Testis (tissue), 3 donors: ENCODE results near the gene CEP131. TPM values are rescaled to one million over a fixed set of nuclear protein-coding genes. Genes with fewer than 3 reads are reported as not detected.

ENCODE experiments used
- DNase-seq: peaks from one replicate; pipeline ENCODE4 v3.0.0-alpha.2; 2019
- H3K27ac ChIP-seq, 2 donors: fragments of 200-600 bp; sonication (generic); one replicate each; pipeline ENCODE4 v1.5.1; 2019
- H3K27me3 ChIP-seq: fragments of 200-600 bp; sonication (generic); one replicate; pipeline ENCODE4 v1.5.1; 2019
- H3K36me3 ChIP-seq: fragments of 200-600 bp; sonication (generic); one replicate; pipeline ENCODE4 v1.5.1; 2017; ENCODE audit warnings: low read depth; ENCODE audit errors: missing control alignments
- H3K4me1 ChIP-seq: fragments of 200-600 bp; sonication (generic); one replicate; pipeline ENCODE4 v1.5.1; 2019
- H3K4me3 ChIP-seq, 2 donors: fragments of 200-600 bp; sonication (generic); one replicate each; pipeline ENCODE4 v1.5.1; 2017 to 2019
- H3K9me3 ChIP-seq: fragments of 200-600 bp; sonication (generic); one replicate; pipeline ENCODE4 v1.5.1; 2017
- POLR2A ChIP-seq: fragments of 450-650 bp; IDR thresholded peaks from one replicate; pipeline ENCODE4 v1.6.1; 2017; ENCODE audit warnings: antibody characterized with exemption, mild to moderate bottlenecking, moderate library complexity
- WGBS, 2 donors: methylation state at CpG; one replicate each; pipeline ENCODE4 v1.1.5; 2018; 5-methylcytosine and 5-hydroxymethylcytosine counted together
- intact Hi-C: fragments of 100-400 bp; cut with DNase I; formaldehyde crosslinking; loops from one replicate; pipeline ENCODE4 v1.15.1; 2023; ENCODE audit warnings: low total_unique reads
- polyA plus RNA-seq: library from polyadenylated mRNA; stranded (reverse); fragments of 350-450 nt; fragmentation: Illumina TruSeq; extraction: RNeasy Lipid Tissue Mini Kit (QIAGEN cat#74804); gene quantifications from one replicate; pipeline ENCODE4 v1.2.3, GENCODE V29; 2014; ENCODE audit warnings: low read depth, low replicate concordance; ENCODE audit not compliant: insufficient read depth
- total RNA-seq, 2 donors: library from RNA; depleted of rRNA; stranded (reverse); fragments of >200 nt; gene quantifications; one replicate each; pipeline ENCODE4 v1.2.3, GENCODE V29; 2016
- TF ChIP-seq, protein P1 (sequence below), 3 experiments: fragments of 450-650 bp in 2 of 3; fragments of 200-600 bp in 1 of 3; sonication (generic) in 1 of 3; IDR thresholded peaks; one replicate each; pipeline ENCODE4 v1.5.1; 2016 to 2019; ENCODE audit warnings: antibody characterized with exemption in 3 of 3, mild to moderate bottlenecking in 2 of 3, moderate library complexity in 1 of 3

CEP131 gene
- total and polyA plus RNA-seq, 3 donors from 2014 or later: 28.9 to 48.7 (median 42.9) TPM

GRCh38 chr17:81192386-81193050 is 30.2 kb downstream of the CEP131 start:
- H3K4me1 ChIP-seq: no peaks in the 10 kb centered on the region
- no peak overlapping the region for H3K27ac ChIP-seq
- 88 to 100% methylated on average over 1 to 26 of the region's 34 CpGs for WGBS, 2 donors
- intact Hi-C loops: no loop called here
- H3K36me3 ChIP-seq: no peaks in the 10 kb centered on the region
- no peaks in the 10 kb centered on the region for H3K9me3 ChIP-seq
- no peak overlapping the region for H3K4me3 ChIP-seq
- no peaks in the 10 kb centered on the region for H3K27me3 ChIP-seq
- TF ChIP-seq POLR2A: no peak
- TF ChIP-seq, protein P1, sequence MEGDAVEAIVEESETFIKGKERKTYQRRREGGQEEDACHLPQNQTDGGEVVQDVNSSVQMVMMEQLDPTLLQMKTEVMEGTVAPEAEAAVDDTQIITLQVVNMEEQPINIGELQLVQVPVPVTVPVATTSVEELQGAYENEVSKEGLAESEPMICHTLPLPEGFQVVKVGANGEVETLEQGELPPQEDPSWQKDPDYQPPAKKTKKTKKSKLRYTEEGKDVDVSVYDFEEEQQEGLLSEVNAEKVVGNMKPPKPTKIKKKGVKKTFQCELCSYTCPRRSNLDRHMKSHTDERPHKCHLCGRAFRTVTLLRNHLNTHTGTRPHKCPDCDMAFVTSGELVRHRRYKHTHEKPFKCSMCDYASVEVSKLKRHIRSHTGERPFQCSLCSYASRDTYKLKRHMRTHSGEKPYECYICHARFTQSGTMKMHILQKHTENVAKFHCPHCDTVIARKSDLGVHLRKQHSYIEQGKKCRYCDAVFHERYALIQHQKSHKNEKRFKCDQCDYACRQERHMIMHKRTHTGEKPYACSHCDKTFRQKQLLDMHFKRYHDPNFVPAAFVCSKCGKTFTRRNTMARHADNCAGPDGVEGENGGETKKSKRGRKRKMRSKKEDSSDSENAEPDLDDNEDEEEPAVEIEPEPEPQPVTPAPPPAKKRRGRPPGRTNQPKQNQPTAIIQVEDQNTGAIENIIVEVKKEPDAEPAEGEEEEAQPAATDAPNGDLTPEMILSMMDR (IDR thresholded peaks at IDR 0.05): no peak
- DNase-seq: no peak

DNA sequence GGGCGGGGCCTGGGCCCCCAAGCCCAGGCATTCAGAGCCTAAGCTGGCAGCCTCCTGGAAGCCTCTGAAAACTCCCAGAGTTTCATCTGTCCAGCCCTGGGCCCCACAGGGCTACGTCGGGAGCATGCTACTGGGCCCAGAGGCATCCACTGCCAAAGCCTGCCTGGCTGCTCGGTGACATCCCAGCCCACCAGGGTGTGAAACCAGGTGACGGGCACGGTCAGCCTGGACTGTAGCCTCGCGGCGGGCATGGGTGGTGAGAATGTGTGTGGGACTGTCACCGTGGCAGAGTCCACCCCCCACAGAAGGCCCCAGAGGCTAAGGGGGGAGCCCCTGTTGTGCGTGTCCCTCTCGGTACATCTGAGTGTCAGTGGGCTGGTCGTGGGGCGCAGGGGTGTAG is 31.1 kb downstream of the CEP131 start:
- Histone ChIP-seq H3K36me3 (no peaks in the 10 kb centered on the region), H3K4me3 (no peak overlapping the region), H3K4me1 (no peaks in the 10 kb centered on the region), H3K9me3 (no peaks in the 10 kb centered on the region), H3K27ac (no peak overlapping the region), H3K27me3 (no peaks in the 10 kb centered on the region)
- 94 to 97% methylated on average over 8 to 13 of the region's 14 CpGs for WGBS, 2 donors
- TF ChIP-seq POLR2A: no peak
- TF ChIP-seq, protein P1 (IDR thresholded peaks at IDR 0.05): no peak
- intact Hi-C loops: no loop called here
- DNase-seq: no peak

- H3K27ac ChIP-seq: no peak overlapping the region
- H3K36me3 ChIP-seq: no peaks in the 10 kb centered on the region
- 87 to 91% methylated on average over 20 of the region's 20 CpGs for WGBS, 2 donors
- H3K4me3 ChIP-seq: no peak overlapping the region
- intact Hi-C loops: no loop called here
- no peaks in the 10 kb centered on the region for H3K27me3 ChIP-seq
- H3K4me1 ChIP-seq: no peaks in the 10 kb centered on the region
- H3K9me3 ChIP-seq: no peaks in the 10 kb centered on the region
- no peak for DNase-seq
- no peak for TF ChIP-seq POLR2A
- TF ChIP-seq, protein P1 (IDR thresholded peaks at IDR 0.05): no peak
Observed at GRCh38 chr17:81191116-81191515, 31.6 kb downstream of the CEP131 start.

- Histone ChIP-seq H3K9me3 (no peaks in the 10 kb centered on the region), H3K4me1 (no peaks in the 10 kb centered on the region), H3K36me3 (no peaks in the 10 kb centered on the region), H3K4me3 (no peak overlapping the region), H3K27ac (no peak overlapping the region), H3K27me3 (no peaks in the 10 kb centered on the region)
- no peak for TF ChIP-seq POLR2A
- TF ChIP-seq, protein P1 (IDR thresholded peaks at IDR 0.05): no peak
- DNase-seq: no peak
- WGBS, 2 donors: 91 to 93% methylated on average over 25 to 28 of the region's 28 CpGs
- intact Hi-C loops: no loop called here
Observed at GRCh38 chr17:81190591-81190990, 32.2 kb downstream of the CEP131 start.
